ENCODE data around the gene EGLN3.

EGLN3 gene

GRCh38 chr14:33903369-33903768 lies 47.5 kb downstream of the EGLN3 start:
- H3K9ac ChIP-seq (ENCODE audit: low read depth, low read length, poor library complexity, severe bottlenecking): no peak overlapping the region
- no peaks in the 10 kb centered on the region for H3K4me1 ChIP-seq (ENCODE audit: insufficient read depth, low read length, poor library complexity, severe bottlenecking)
- no peaks in the 10 kb centered on the region for H3K9me2 ChIP-seq (replicated peaks; ENCODE audit: low read depth, low read length)
- H3K27me3 ChIP-seq (ENCODE audit: insufficient read depth, low read length, poor library complexity, severe bottlenecking): no peaks in the 10 kb centered on the region
- no peak overlapping the region for H3K4me3 ChIP-seq (ENCODE audit: low read length, poor library complexity, severe bottlenecking)
- no peaks in the 10 kb centered on the region for H3K9me3 ChIP-seq (ENCODE audit: insufficient read depth, low read depth, low read length)
- H3F3A ChIP-seq (ENCODE audit: low read depth): no peaks in the 10 kb centered on the region
- no peak for TF ChIP-seq CTCF (conservative IDR thresholded peaks at IDR 0.05; ENCODE audit: low read length)
- TF ChIP-seq EZH2phosphoT487 (IDR thresholded peaks at IDR 0.05; ENCODE audit: borderline replicate concordance): no peak
- H3K4me2 ChIP-seq (ENCODE audit: low read depth, low read length, poor library complexity, severe bottlenecking): no peak overlapping the region
- no peaks in the 10 kb centered on the region for H3K36me3 ChIP-seq (ENCODE audit: insufficient read depth, low read length)
- H3K79me2 ChIP-seq (ENCODE audit: insufficient read depth, low read length): no peaks in the 10 kb centered on the region
- H4K20me1 ChIP-seq (ENCODE audit: insufficient read depth, low read length, poor library complexity, severe bottlenecking): no peaks in the 10 kb centered on the region
- no peak overlapping the region for H2AFZ ChIP-seq (ENCODE audit: low read length)

GRCh38 chr14:33902363-33902762 lies 48.5 kb downstream of the EGLN3 start:
- H3K27me3 ChIP-seq (ENCODE audit: insufficient read depth, low read length, poor library complexity, severe bottlenecking): no peaks in the 10 kb centered on the region
- no peaks in the 10 kb centered on the region for H3K4me1 ChIP-seq (ENCODE audit: insufficient read depth, low read length, poor library complexity, severe bottlenecking)
- H3K4me3 ChIP-seq (ENCODE audit: low read length, poor library complexity, severe bottlenecking): no peak overlapping the region
- no peak overlapping the region for H3K4me2 ChIP-seq (ENCODE audit: low read depth, low read length, poor library complexity, severe bottlenecking)
- no peaks in the 10 kb centered on the region for H3K79me2 ChIP-seq (ENCODE audit: insufficient read depth, low read length)
- no peaks in the 10 kb centered on the region for H3K9me2 ChIP-seq (replicated peaks; ENCODE audit: low read depth, low read length)
- H3K9me3 ChIP-seq (ENCODE audit: insufficient read depth, low read depth, low read length): no peaks in the 10 kb centered on the region
- no peak for TF ChIP-seq EZH2phosphoT487 (IDR thresholded peaks at IDR 0.05; ENCODE audit: borderline replicate concordance)
- TF ChIP-seq CTCF (conservative IDR thresholded peaks at IDR 0.05; ENCODE audit: low read length): no peak
- H3F3A ChIP-seq (ENCODE audit: low read depth): no peaks in the 10 kb centered on the region
- H2AFZ ChIP-seq (ENCODE audit: low read length): no peak overlapping the region
- no peaks in the 10 kb centered on the region for H4K20me1 ChIP-seq (ENCODE audit: insufficient read depth, low read length, poor library complexity, severe bottlenecking)
- no peaks in the 10 kb centered on the region for H3K36me3 ChIP-seq (ENCODE audit: insufficient read depth, low read length)
- H3K9ac ChIP-seq (ENCODE audit: low read depth, low read length, poor library complexity, severe bottlenecking): no peak overlapping the region

GRCh38 chr14:33901426-33902155 lies 49.3 kb downstream of the EGLN3 start:
- H3K4me1 ChIP-seq (ENCODE audit: insufficient read depth, low read length, poor library complexity, severe bottlenecking): no peaks in the 10 kb centered on the region
- H3K79me2 ChIP-seq (ENCODE audit: insufficient read depth, low read length): no peaks in the 10 kb centered on the region
- H3K9me3 ChIP-seq (ENCODE audit: insufficient read depth, low read depth, low read length): no peaks in the 10 kb centered on the region
- H2AFZ ChIP-seq (ENCODE audit: low read length): no peak overlapping the region
- no peaks in the 10 kb centered on the region for H4K20me1 ChIP-seq (ENCODE audit: insufficient read depth, low read length, poor library complexity, severe bottlenecking)
- no peaks in the 10 kb centered on the region for H3K9me2 ChIP-seq (replicated peaks; ENCODE audit: low read depth, low read length)
- no peaks in the 10 kb centered on the region for H3F3A ChIP-seq (ENCODE audit: low read depth)
- H3K4me2 ChIP-seq (ENCODE audit: low read depth, low read length, poor library complexity, severe bottlenecking): no peak overlapping the region
- H3K27me3 ChIP-seq (ENCODE audit: insufficient read depth, low read length, poor library complexity, severe bottlenecking): no peaks in the 10 kb centered on the region
- TF ChIP-seq EZH2phosphoT487 (IDR thresholded peaks at IDR 0.05; ENCODE audit: borderline replicate concordance) (no peak), CTCF (conservative IDR thresholded peaks at IDR 0.05; ENCODE audit: low read length) (no peak)
- no peak overlapping the region for H3K9ac ChIP-seq (ENCODE audit: low read depth, low read length, poor library complexity, severe bottlenecking)
- H3K36me3 ChIP-seq (ENCODE audit: insufficient read depth, low read length): no peaks in the 10 kb centered on the region
- H3K4me3 ChIP-seq (ENCODE audit: low read length, poor library complexity, severe bottlenecking): no peak overlapping the region
